Lower leg skin (tissue), 3 donors: ENCODE results near the gene STPG2.

ENCODE experiments used
- POLR2A ChIP-seq, 2 donors: fragments of 450-650 bp; IDR thresholded peaks; one replicate each; pipeline ENCODE4 v1.6.1; 2016 to 2017; ENCODE audit warnings: antibody characterized with exemption in 2 of 2, mild to moderate bottlenecking in 1 of 2, moderate library complexity in 1 of 2
- TF ChIP-seq, protein P1 (sequence below), 3 donors: fragments of 450-650 bp; IDR thresholded peaks; one replicate each; pipeline ENCODE4 v1.5.1; 2016; ENCODE audit warnings: antibody characterized with exemption in 3 of 3, mild to moderate bottlenecking in 3 of 3, moderate library complexity in 2 of 3

- TF ChIP-seq, protein P1, sequence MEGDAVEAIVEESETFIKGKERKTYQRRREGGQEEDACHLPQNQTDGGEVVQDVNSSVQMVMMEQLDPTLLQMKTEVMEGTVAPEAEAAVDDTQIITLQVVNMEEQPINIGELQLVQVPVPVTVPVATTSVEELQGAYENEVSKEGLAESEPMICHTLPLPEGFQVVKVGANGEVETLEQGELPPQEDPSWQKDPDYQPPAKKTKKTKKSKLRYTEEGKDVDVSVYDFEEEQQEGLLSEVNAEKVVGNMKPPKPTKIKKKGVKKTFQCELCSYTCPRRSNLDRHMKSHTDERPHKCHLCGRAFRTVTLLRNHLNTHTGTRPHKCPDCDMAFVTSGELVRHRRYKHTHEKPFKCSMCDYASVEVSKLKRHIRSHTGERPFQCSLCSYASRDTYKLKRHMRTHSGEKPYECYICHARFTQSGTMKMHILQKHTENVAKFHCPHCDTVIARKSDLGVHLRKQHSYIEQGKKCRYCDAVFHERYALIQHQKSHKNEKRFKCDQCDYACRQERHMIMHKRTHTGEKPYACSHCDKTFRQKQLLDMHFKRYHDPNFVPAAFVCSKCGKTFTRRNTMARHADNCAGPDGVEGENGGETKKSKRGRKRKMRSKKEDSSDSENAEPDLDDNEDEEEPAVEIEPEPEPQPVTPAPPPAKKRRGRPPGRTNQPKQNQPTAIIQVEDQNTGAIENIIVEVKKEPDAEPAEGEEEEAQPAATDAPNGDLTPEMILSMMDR (IDR thresholded peaks at IDR 0.05), result no peak
- TF ChIP-seq POLR2A (IDR thresholded peaks at IDR 0.05), result no peak
Observed at GRCh38 chr4:97942951-97943350, 200.3 kb downstream of the STPG2 start.
